D721Med (cell line): ENCODE measurements around the gene SGCD.

Experiments used
- DNase-seq: peaks from one replicate; pipeline ENCODE4 v3.0.0; 2011; ENCODE audit warnings: low spot score; ENCODE audit not compliant: insufficient read length
- FAIRE-seq: peaks from 2 replicates; lab custom pipeline; 2011; peaks lifted over from hg19 to GRCh38; lab: Jason Lieb, UNC
- CTCF ChIP-seq: IDR thresholded peaks from 2 replicates; pipeline ENCODE4 v1.5.1; 2012; ENCODE audit warnings: mild to moderate bottlenecking, control low read depth; ENCODE audit not compliant: insufficient read depth; ENCODE audit errors: missing control alignments

Gene SGCD

GRCh38 chr5:156543348-156544145, 216.6 kb downstream of the SGCD start:
- peak; percentile 96 for FAIRE-seq
- TF ChIP-seq CTCF = no peak

GRCh38 chr5:156552855-156553358, 225.9 kb downstream of the SGCD start:
- no peak for DNase-seq
- FAIRE-seq = no peak
- TF ChIP-seq CTCF = no peak

More at GRCh38 chr5:156543348-156544145, 216.6 kb downstream of the SGCD start:
- DNase-seq = peak; percentile 26

- FAIRE-seq = peak; percentile 70
- TF ChIP-seq CTCF = no peak
- DNase-seq = no peak
Observed at GRCh38 chr5:156556666-156557406, 229.9 kb downstream of the SGCD start.

GRCh38 chr5:156560002-156560401, 233.0 kb downstream of the SGCD start:
- FAIRE-seq = no peak

GRCh38 chr5:156561651-156562050, 234.7 kb downstream of the SGCD start:
- no peak for FAIRE-seq
- TF ChIP-seq CTCF = no peak
- DNase-seq = no peak

More at GRCh38 chr5:156560002-156560401, 233.0 kb downstream of the SGCD start:
- no peak for TF ChIP-seq CTCF
- no peak for DNase-seq

- TF ChIP-seq CTCF = no peak
- no peak for DNase-seq
- no peak for FAIRE-seq
Observed at GRCh38 chr5:156570615-156571014, 243.7 kb downstream of the SGCD start.
